Germinal center (tissue), 1 donor: ENCODE measurements around the gene CFAP251.
"Not testable (repeated sequence)": the region's sequence is repeated elsewhere in the genome, so short reads cannot be mapped to it uniquely, and the experiment has no call there.

ENCODE experiments used
- DNase-seq: peaks from one replicate; pipeline ENCODE4 v3.0.0; 2012; ENCODE audit warnings: mixed read lengths, low spot score

CFAP251 gene

DNA sequence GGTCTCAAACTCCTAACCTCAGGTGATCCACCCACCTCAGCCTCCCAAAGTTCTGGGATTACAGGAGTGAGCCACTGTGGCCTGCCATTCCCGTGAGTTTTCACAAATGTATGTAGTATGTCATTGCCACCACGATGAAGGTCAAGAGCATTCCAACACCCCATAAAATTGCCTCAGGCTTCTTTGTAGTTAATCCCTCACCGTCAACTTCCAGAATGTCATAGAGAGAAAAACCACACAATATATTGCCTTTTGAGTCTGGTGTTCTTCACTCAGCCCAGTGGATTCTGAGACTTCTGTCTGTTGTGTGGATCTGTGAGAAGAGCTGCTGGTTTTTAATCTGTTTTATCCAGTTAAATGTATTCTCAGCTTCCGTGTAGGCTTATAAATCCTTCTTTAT, 12.6 kb upstream of the CFAP251 start:
- DNase-seq: no peak

DNA sequence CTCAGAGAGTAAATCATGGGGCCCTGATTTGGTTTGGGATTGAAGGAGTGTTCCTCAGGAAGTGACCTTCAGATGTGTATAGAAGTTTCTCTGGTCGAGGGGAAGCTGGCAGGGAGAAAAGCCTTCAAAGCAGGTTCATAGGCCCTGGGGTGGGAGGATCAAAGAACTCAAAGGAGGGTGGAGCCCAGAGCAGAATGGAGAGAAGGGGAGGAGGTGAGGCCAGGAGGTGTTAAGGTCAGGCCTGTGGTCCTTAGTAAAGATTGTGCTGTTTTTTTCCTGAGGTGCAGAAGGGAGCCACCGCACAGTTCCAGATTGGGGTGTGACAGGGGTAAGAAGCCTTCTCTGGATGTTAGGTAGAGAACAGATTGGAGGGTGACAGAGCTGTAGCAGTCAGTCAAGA, 9.7 kb upstream of the CFAP251 start:
- no peak for DNase-seq

DNA sequence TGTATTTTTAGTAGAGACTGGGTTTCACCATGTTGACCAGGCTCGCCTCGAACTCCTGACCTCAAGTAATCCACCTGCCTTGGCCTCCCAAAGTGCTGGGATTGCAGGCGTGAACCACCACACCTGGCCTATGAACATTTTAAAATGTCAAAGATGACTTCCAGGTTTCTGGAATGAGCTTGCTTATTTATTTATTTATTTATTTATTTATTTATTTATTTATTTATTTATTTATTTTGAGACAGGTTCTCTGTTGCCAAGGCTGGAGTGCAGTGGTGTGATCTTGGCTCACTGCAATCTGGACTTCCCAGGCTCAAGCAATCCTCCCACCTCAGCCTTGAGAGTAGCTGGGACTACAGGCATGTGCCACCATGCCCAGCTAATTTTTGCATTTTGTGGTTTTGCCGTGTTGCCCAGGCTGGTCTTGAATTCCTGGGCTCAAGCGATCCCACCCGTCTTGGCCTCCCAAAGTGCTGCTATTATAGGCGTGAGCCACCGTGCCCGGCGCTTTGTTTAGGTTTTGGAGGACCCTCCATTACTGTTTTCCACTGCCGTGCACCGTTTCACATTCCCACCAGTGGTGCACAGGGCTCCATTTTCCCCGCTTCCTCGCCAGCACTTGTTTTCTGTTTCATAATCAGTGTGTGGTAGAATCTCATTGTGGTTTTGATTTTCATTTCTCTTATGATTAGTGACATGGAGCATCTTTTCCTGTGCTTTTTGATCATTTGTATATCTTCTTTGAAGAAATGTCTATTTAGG, 6.4 kb upstream of the CFAP251 start:
- DNase-seq: no peak

DNA sequence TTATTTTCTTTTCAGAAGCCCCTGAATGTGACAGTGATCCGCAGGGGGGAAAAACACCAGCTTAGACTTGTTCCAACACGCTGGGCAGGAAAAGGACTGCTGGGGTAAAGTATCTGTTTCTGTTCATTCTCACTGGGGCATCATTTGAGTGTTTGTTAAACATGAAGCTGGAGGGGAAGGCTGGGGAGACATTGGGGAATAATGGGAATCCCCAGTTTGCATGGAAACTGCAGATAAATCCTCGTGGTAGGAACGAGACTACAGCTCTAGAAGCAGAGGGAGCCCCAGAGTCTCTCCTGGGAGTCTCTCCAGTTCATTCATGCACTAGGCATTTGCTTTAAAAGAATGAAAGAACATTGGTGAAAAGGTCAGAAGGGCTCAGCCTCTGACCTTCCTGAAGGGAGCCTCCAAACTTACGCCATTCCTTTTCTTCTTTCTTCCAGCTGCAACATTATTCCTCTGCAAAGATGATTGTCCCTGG, 2.5 kb upstream of the CFAP251 start:
- no peak for DNase-seq

DNA sequence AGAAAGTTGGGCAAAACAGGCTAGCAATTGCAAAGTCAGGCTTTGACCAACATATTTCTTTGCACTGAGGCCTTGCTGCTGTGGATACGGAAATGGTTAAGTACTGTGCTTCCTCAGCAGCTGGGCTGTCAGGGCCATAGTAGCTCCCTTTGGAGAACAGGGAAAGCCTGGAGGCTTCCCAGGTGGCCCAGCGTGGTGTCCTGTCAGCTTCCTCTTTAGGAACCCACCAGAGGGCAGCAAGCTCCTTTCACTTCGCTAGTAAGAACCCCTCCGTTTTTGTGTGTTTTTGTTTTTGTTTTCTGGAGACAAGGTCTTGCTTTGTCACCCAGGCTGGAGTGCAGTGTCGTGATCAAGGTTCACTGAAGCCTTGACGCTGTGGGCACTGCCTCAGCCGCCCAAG, 1.7 kb upstream of the CFAP251 start:
- peak; percentile 63 for DNase-seq

DNA sequence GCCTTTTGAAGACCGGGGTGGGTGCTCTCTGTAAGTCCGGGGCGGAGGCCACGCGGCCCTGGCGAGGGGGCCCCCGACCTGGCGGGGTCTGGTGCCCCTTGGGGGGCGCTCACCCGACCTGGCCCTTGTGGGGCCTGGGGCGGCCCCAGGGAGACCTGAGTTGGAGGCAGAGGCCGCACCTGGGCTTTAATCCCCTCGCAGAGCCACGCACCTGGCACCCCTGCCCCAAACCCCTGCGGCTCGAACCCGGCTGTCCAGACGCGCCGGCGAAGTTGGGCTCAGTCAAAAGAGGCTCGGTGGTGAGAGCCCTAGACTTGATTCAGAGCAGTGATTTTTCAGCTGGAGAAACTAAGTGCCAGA, 267 bp downstream of the CFAP251 start:
- DNase-seq: no peak

DNA sequence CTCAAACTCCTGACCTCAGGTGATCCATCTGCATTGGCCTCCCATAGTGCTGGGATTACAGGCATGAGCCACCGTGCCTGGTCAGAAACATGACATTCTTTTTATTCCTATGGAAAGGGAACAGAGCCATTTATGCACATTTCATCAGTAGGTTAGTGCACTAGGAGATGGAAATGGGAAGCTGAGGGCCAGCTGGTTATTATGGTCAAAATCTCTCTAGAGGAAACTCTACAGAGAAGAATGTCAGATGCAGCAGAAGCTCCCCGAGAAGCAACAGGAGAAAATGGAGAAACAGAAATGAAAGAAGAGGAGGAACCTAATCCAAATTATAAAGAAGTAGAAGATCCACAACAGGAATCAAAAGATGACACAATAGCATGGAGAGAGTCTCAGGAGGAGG, 2.7 kb downstream of the CFAP251 start:
- DNase-seq: no peak

DNA sequence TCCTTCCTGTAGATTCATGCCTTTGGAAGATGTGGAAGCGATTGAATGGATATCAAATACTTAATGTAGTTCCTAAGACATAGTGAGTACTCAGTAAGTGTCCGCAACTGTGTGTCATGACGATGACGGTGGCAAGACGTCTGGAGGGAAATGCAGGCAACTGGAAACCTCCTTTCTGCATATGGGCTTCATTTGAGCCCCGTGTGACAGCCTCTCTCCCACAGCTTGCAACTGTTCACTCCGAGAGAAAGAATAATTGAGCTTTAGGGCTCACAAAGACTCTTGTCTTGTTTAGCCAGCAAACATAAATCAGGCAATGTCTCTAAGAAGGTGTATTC, 6.9 kb downstream of the CFAP251 start:
- DNase-seq: no peak

DNA sequence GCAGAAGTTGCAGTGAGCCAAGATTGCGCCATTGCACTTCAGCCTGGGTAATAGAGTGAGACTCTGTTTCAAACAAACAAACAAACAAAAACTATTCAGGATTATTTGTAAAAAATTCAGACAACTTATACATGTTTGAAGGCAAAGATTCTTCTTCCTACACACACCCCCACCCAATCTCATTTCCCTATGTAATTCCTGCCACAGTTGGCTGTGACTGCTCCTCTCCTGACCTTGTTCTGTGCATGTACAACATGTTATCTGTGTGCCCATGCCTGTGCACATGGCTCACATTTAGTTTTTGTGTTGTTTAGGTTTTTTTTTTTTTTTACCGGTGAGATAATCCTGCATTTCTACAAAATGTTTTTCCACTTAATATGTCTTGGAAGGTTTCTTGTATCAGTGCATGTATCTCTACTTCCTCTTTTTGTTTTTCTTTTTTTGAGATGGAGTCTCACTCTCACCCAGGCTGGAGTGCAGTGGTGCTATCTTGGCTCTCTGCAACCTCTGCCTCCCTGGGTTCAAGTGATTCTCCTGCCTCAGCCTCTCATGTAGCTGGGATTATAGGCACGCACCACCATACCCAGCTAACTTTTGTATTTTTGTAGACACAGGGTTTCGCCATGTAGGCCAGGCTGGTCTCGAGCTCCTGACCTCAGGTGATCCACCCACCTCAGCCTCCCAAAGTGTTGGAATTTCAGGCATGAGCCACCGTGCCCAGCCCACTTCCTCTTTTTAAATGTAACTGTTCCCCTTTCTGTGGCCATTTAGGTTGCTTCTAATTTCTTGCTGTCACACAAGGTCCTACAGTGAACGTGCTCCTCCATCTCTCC, 8.7 kb downstream of the CFAP251 start:
- DNase-seq: no peak

DNA sequence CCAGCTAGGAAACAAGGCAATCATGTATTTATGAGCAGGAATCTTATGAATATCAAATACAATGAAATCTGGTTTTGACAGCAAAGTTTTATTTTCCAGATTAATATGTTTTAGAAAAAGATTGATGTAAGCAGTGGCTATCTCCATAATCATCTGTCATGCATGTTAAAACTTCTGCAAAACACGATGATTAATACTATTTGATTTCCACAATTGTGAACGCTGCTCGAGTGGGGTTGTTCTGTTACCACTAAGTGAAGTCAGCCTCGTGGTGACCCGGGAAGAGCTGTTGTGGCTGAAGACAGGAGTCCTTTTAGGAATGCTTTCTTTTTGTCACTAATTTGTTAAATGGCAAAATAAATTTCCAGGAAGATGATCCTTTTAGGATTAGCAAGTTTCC, 9.4 kb downstream of the CFAP251 start:
- DNase-seq: no peak

DNA sequence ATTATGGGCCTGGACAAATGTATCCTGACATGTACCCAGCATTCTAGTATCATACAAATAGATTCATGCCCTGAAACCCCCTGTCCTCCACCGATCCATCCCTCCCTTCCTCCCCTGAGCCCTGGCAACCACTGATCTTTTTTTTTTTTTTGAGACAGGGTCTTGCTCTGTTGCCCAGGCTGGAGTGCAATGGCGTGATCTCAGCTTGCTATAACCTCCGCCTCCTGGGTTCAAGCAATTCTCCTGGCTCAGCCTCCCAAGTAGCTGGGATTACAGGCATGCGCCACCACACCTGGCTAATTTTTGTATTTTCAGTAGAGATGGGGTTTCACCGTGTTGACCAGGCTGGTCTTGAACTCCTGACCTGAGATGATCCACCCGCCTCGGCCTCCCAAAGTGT, 11.2 kb downstream of the CFAP251 start:
- DNase-seq: not testable (repeated sequence)

DNA sequence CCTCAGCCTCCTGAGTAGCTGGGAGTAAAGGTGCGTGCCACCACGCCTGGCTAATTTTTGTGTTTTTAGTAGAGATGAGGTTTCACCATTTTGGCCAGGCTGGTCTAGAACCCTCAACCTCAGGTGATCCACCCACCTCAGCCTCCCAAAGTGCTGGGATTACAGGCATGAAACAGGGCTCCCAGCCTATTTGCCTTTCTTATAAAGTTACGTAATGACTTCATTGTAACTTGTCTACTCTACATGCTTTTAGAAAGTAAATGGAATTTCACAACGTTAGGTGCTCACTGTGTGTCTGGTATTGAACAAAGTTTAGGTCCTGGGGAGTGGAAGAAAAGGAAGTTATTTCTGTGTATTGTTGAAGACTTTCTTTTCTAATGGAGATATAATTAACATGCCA, 12.5 kb downstream of the CFAP251 start:
- no peak for DNase-seq

DNA sequence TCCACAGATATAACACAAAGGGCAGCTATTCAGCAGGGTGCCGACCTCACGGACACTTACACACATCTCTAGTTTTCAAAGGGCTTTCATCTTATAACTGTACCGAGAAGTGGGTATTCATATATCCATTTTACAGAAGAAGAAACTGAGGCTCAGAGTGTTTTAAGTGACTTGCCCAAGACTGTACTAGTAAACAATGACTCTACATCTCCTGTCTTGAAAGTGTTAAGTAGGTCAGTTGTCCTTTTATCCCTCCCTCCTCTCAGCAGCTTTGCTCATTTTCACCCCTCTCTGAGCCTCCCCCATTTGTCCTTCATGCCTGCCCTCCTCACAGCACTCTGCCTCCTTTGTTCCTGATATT, 13.8 kb downstream of the CFAP251 start:
- no peak for DNase-seq

DNA sequence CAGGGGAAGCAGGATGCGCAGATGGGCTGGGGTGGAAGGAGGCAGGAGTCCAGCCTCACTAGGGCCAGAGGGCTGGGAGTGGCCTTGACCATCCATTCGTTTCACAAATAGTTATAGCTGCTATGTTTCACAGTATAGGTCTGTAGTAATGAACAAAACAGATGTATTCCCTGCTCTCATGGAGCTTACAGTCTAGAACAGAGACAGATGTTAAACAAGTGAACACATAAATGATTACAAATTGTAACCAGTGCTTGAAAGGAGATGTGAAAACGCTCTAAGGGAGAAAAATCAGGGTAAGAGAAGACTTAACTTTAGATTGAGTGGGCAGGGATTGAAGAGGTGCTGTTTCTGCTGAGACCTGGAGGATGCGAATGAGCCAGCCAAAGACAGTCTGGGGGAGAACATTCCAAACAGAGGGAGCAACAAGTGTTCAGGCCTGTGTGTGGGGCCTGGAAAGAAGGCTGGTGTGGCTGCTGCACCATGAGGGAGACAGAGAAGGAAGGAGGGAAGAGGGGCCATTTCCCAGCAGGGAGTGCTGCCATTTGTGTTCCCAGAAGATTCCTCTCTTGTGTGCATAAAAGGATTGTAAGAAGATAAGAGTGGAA, 14.6 kb downstream of the CFAP251 start:
- DNase-seq: no peak

DNA sequence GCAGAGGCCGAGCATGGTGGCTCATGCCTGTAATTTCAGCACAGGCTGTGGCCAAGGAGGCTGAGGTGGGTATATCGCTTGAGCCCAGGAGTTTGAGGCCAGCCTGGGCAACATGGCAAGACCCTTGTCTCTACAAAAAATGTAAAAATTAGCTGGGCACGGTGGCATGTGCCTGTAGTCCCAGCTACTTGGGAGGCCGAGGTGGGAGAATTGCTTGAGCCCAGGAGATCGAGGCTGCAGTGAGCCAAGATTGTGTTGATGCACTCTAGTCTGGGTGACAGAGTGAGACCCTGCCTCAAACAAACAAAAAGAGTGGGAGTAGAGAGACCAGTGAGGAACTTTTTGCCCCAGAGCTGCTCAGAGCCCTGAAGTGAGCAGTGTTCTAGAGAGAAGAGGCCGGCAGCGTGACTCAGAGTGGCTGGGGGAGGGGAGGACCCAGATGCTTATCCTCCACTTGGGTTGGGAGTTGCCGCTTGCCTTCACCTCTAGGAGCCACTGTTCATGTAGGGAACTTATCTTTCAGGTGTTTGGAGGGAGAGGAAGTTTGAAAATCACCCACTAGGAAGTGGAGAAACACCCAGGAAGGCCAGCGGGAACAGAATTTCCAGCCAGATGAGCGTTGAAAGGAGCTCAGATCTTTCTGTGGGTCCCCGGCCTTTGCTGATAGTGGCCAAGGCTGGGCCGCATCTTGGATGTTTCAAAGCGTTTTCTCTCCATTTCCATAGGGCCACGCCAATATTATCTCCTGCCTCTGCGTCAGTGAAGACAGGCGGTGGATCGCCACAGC, 15.3 kb downstream of the CFAP251 start:
- DNase-seq: no peak

DNA sequence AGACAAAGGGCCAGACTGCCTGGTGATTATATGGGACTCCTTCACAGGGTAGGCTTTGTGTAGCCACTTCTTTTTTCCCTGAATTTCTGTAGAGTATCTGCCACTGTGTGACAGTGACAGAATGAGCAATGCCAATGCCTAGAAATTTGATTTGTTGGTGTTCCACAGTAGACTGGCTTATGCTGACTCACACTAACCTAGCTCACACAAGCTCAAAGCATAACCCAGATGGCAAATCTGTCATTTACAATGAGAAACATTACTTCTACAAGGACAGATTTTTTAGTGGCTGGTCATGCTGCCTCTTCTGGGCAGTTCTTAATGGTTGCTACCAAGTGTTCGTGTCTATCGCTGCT, 15.9 kb downstream of the CFAP251 start:
- no peak for DNase-seq

DNA sequence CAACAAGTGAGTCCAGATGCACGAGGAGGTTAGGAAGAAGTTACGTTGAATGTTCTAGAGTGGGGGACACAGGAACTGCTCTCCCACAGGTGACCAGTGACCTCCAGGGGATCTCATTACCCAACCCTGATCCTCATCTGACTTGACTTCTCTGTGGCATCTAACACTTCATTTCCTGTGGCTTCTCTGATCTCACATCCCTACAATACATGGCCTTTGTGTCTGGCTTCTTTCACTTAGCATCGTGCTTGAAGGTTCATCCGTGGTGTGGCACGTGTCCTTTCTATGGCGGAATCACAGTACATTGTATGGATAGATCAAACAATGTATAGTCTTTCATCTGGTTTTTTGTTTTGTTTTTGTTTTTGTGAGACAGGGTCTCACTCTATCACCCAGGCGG, 19.3 kb downstream of the CFAP251 start:
- no peak for DNase-seq

DNA sequence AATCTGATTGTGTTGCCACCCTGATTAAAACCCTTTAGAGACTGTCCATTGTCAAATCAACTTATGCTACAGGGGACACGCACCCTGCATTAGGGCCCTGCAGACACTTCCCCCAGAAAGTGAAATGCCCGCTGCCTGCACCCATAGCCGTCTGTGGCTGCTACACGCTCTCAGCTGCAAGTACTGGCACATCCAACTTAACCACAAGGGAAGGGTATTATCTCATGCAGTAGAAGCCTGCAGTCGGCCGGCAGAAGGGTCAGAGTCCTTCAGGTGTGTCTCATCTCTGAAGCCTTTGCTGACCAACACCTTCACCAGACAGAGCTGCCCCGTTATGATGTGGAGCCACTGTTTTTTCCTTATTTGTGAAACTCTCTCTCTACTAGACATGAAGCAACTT, 20.8 kb downstream of the CFAP251 start:
- DNase-seq: no peak

DNA sequence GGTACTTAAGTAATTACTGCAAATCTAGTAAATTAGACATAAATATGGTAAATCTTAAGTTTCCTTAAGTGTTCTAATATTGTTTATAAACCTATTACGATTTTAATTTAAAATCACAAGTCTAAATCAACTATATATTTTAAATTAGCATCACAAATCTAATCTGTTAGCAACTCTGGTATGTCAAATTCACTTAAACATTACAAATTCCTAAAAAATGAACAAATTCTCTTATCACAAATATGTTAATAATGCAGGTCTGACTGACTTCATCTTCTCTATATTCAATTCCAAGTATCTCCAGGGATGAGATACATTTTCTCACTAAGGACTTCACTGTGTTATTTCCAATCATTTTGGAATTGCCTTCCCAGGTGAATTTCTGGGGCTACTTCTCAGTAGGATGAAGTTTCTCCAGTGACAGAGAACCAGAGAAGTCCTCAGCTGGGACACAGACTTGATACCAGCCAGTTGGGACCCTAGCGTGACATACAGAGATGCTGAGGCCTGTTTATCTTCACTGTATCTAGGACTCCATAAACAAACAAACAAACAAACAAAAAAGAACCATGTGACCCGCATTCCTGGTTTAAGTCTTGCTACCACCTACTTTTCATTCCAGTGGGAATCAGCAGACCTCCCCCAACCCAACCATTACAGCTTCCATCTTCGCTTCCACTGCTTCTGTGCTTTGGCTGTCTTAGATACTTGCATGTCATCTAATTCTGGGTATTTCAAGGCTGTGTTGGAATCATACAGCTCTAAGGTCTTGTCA, 21.8 kb downstream of the CFAP251 start:
- no peak for DNase-seq

DNA sequence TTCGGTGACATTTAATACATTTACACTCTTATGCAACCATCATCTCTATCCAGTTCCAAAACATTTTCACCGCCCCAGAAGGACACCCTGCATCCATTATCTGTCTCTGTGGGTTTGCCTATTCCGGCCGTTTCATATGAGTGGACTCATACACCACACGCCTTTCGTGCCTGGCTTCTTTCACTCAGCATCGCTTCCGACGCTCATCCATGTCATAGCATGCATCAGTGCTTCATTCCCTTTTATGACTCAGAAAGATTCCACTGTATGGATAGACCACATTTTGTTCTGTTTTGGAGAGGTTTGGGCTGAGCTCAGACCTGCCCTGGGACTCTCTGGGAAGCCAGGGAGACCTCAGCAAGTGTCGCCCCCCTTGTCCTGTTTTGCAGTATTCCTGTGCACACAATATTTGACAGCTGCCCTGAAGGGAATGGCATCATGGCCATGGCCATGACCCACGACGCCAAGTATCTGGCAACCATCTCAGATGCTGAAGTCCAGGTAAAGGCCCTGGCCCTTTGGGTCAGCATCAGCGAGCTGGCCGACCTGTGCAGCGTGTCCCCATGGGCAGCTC, 23.8 kb downstream of the CFAP251 start:
- no peak for DNase-seq

DNA sequence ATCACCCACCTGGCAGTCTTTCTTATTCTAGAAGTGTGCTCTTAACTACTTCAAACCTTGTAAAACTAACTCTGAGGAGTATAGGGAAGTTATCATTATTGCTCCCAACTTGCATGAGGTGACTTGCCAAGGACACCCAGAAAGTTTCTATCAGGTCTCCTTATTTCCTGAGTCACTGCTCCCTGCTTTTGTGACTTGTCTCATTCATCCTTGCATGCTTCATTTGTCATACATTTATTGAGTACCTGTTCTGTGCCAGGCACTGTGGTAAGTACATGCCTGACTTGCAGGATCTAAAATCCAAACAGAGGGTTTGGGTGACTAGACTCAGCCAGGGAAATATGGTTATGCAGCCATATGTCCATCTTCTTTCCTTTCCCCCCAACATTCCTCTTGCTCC, 25.5 kb downstream of the CFAP251 start:
- no peak for DNase-seq
